Liver (tissue), 9 donors: ENCODE measurements around the gene FBXL2. TPM values are rescaled to one million over a fixed set of nuclear protein-coding genes. Genes with fewer than 3 reads are reported as not detected.

ENCODE experiments used
- DNase-seq: peaks from one replicate; pipeline ENCODE4 v3.0.0-alpha.2; 2017; ENCODE audit warnings: low spot score
- H3K27ac ChIP-seq, 2 donors: one replicate each; pipeline ENCODE4 v1.7.0; 2013; ENCODE audit warnings: inconsistent platforms in 2 of 2, low read length in 2 of 2, control low read depth in 1 of 2, low read depth in 1 of 2, mild to moderate bottlenecking in 1 of 2
- H3K27me3 ChIP-seq, 4 donors: one replicate each; pipeline versions ENCODE4 v1.6.1 to v1.7.0; 2013; ENCODE audit warnings: low read length in 3 of 4, inconsistent platforms in 1 of 4, mild to moderate bottlenecking in 1 of 4, moderate library complexity in 1 of 4; ENCODE audit not compliant: control insufficient read depth in 4 of 4, insufficient read depth in 4 of 4
- H3K36me3 ChIP-seq, 4 donors: one replicate each; pipeline versions ENCODE4 v1.6.1 to v1.7.0; 2013; ENCODE audit warnings: low read length in 3 of 4, mild to moderate bottlenecking in 3 of 4, low read depth in 1 of 4, moderate library complexity in 1 of 4; ENCODE audit not compliant: control insufficient read depth in 4 of 4, insufficient read depth in 3 of 4
- H3K4me1 ChIP-seq, 4 donors: one replicate each; pipeline versions ENCODE4 v1.6.1 to v1.7.0; 2013; ENCODE audit warnings: low read length in 3 of 4, mild to moderate bottlenecking in 3 of 4, moderate library complexity in 1 of 4; ENCODE audit not compliant: control insufficient read depth in 4 of 4, insufficient read depth in 4 of 4
- H3K4me3 ChIP-seq, 3 donors: one replicate each; pipeline versions ENCODE4 v1.6.1 to v1.7.0; 2013; ENCODE audit warnings: low read length in 3 of 3, control low read depth in 1 of 3, low read depth in 1 of 3, mild to moderate bottlenecking in 1 of 3
- H3K9ac ChIP-seq, 2 donors: one replicate each; pipeline ENCODE4 v1.7.0; 2013; ENCODE audit warnings: low read length in 2 of 2, mild to moderate bottlenecking in 2 of 2, moderate library complexity in 2 of 2, control low read depth in 1 of 2, low read depth in 1 of 2
- H3K9me3 ChIP-seq, 4 donors: one replicate each; pipeline versions ENCODE4 v1.6.1 to v1.7.0; 2013; ENCODE audit warnings: low read length in 3 of 4; ENCODE audit not compliant: control insufficient read depth in 4 of 4
- ATF3 ChIP-seq: IDR thresholded peaks from 2 replicates; pipeline ENCODE4 v1.6.1; 2016; ENCODE audit warnings: antibody characterized with exemption
- EGR1 ChIP-seq, 2 donors: IDR thresholded peaks; 2 replicates each; pipeline ENCODE4 v1.6.1; 2016 to 2018; ENCODE audit warnings: antibody characterized with exemption in 2 of 2, low read depth in 2 of 2
- FOXA1 ChIP-seq: IDR thresholded peaks from 2 replicates; pipeline ENCODE4 v1.6.1; 2016; ENCODE audit warnings: antibody characterized with exemption
- GABPA ChIP-seq, 2 donors: IDR thresholded peaks in 1 of 2; conservative IDR thresholded peaks in 1 of 2; 2 replicates each; pipeline ENCODE4 v1.6.1; 2016; ENCODE audit warnings: antibody characterized with exemption in 2 of 2, mild to moderate bottlenecking in 1 of 2, moderate library complexity in 1 of 2
- HNF4A ChIP-seq, 2 donors: conservative IDR thresholded peaks; 2 replicates each; pipeline ENCODE4 v1.6.1; 2016; ENCODE audit warnings: antibody characterized with exemption in 2 of 2, mild to moderate bottlenecking in 2 of 2
- HNF4G ChIP-seq: IDR thresholded peaks from 2 replicates; pipeline ENCODE4 v1.6.1; 2016; ENCODE audit warnings: antibody characterized with exemption
- JUND ChIP-seq, 2 donors: IDR thresholded peaks; 2 replicates each; pipeline ENCODE4 v1.6.1; 2016; ENCODE audit warnings: antibody characterized with exemption in 2 of 2
- MAX ChIP-seq: IDR thresholded peaks from 2 replicates; pipeline ENCODE4 v1.6.1; 2016; ENCODE audit warnings: antibody characterized with exemption
- NR2F2 ChIP-seq: IDR thresholded peaks from 2 replicates; pipeline ENCODE4 v1.6.1; 2016; ENCODE audit warnings: antibody characterized with exemption
- RAD21 ChIP-seq, 2 donors: IDR thresholded peaks; 2 replicates each; pipeline ENCODE4 v1.6.1; 2016; ENCODE audit warnings: antibody characterized with exemption in 2 of 2, mild to moderate bottlenecking in 2 of 2
- RXRA ChIP-seq, 2 donors: IDR thresholded peaks; 2 replicates each; pipeline ENCODE4 v1.6.1; 2017 to 2018; ENCODE audit warnings: antibody characterized with exemption in 2 of 2, mild to moderate bottlenecking in 1 of 2
- SP1 ChIP-seq: IDR thresholded peaks from 2 replicates; pipeline ENCODE4 v1.6.1; 2018; ENCODE audit warnings: antibody characterized with exemption, mild to moderate bottlenecking
- TAF1 ChIP-seq: conservative IDR thresholded peaks from 2 replicates; pipeline ENCODE4 v1.6.1; 2016; ENCODE audit warnings: antibody characterized with exemption, mild to moderate bottlenecking
- YY1 ChIP-seq: IDR thresholded peaks from 2 replicates; pipeline ENCODE4 v1.6.1; 2016; ENCODE audit warnings: antibody characterized with exemption, mild to moderate bottlenecking
- ZBTB33 ChIP-seq: IDR thresholded peaks from 2 replicates; pipeline ENCODE4 v1.6.1; 2016; ENCODE audit warnings: antibody characterized with exemption
- WGBS: extraction: QIAGEN DNeasy Blood & Tissue Kit; methylation state at CpG from one replicate; pipeline ENCODE4 v1.1.7; 2013; 5-methylcytosine and 5-hydroxymethylcytosine counted together
- polyA plus RNA-seq, 2 donors: library from polyadenylated mRNA; stranded (reverse) in 1 of 2; unstranded in 1 of 2; fragments of 200-250 nt in 1 of 2; fragments of >200 nt in 1 of 2; fragmentation: Nextera tagmentation in 1 of 2; extraction: Ambion mirVana in 1 of 2; gene quantifications; one replicate each; pipeline versions ENCODE4 v1.2.1 to v1.2.3, GENCODE V29; 2013 to 2015
- total RNA-seq, 2 donors: library from RNA; depleted of rRNA; stranded (reverse); fragments of >200 nt; gene quantifications; one replicate each; pipeline ENCODE4 v1.2.3, GENCODE V29; 2014
- TF ChIP-seq, protein P1 (sequence below): IDR thresholded peaks from 2 replicates; pipeline ENCODE4 v1.6.1; 2016; ENCODE audit warnings: antibody characterized with exemption, mild to moderate bottlenecking
- donor health status: healthy.
- donor health status: healthy.
- donor health status: healthy.
- donor health status: healthy.
- donor health status: healthy.

Gene FBXL2
- total and polyA plus RNA-seq, 4 donors, result 0.24 to 1.3 (median 0.81) TPM

- no peak overlapping the region for H3K4me3 ChIP-seq
- H3K36me3 ChIP-seq, result no peaks in the 10 kb centered on the region
- no peak overlapping the region for H3K27ac ChIP-seq
- no peaks in the 10 kb centered on the region for H3K9me3 ChIP-seq
- no peaks in the 10 kb centered on the region for H3K4me1 ChIP-seq
- TF ChIP-seq HNF4A (conservative IDR thresholded peaks at IDR 0.05), result no peak
- no peak for TF ChIP-seq RXRA (IDR thresholded peaks at IDR 0.05)
- no peak for TF ChIP-seq TAF1
- no peak for TF ChIP-seq ATF3
- no peak for TF ChIP-seq JUND (IDR thresholded peaks at IDR 0.05)
- TF ChIP-seq ZBTB33, result no peak
- TF ChIP-seq MAX, result no peak
- TF ChIP-seq YY1, result no peak
- no peak for TF ChIP-seq HNF4G
- no peak for TF ChIP-seq RAD21 (IDR thresholded peaks at IDR 0.05)
- no peak for TF ChIP-seq NR2F2
- TF ChIP-seq, protein P1, sequence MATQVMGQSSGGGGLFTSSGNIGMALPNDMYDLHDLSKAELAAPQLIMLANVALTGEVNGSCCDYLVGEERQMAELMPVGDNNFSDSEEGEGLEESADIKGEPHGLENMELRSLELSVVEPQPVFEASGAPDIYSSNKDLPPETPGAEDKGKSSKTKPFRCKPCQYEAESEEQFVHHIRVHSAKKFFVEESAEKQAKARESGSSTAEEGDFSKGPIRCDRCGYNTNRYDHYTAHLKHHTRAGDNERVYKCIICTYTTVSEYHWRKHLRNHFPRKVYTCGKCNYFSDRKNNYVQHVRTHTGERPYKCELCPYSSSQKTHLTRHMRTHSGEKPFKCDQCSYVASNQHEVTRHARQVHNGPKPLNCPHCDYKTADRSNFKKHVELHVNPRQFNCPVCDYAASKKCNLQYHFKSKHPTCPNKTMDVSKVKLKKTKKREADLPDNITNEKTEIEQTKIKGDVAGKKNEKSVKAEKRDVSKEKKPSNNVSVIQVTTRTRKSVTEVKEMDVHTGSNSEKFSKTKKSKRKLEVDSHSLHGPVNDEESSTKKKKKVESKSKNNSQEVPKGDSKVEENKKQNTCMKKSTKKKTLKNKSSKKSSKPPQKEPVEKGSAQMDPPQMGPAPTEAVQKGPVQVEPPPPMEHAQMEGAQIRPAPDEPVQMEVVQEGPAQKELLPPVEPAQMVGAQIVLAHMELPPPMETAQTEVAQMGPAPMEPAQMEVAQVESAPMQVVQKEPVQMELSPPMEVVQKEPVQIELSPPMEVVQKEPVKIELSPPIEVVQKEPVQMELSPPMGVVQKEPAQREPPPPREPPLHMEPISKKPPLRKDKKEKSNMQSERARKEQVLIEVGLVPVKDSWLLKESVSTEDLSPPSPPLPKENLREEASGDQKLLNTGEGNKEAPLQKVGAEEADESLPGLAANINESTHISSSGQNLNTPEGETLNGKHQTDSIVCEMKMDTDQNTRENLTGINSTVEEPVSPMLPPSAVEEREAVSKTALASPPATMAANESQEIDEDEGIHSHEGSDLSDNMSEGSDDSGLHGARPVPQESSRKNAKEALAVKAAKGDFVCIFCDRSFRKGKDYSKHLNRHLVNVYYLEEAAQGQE, result no peak
- no peak for TF ChIP-seq GABPA (IDR thresholded peaks at IDR 0.05 in 1 of 2, conservative IDR thresholded peaks at IDR 0.05 in 1 of 2)
- no peak for DNase-seq
- no peaks in the 10 kb centered on the region for H3K27me3 ChIP-seq
- 79% methylated on average over 10 of the region's 10 CpGs for WGBS
- no peak overlapping the region for H3K9ac ChIP-seq
These were observed 87.4 kb downstream of the FBXL2 start for GRCh38 chr3:33364531-33365128.

DNA sequence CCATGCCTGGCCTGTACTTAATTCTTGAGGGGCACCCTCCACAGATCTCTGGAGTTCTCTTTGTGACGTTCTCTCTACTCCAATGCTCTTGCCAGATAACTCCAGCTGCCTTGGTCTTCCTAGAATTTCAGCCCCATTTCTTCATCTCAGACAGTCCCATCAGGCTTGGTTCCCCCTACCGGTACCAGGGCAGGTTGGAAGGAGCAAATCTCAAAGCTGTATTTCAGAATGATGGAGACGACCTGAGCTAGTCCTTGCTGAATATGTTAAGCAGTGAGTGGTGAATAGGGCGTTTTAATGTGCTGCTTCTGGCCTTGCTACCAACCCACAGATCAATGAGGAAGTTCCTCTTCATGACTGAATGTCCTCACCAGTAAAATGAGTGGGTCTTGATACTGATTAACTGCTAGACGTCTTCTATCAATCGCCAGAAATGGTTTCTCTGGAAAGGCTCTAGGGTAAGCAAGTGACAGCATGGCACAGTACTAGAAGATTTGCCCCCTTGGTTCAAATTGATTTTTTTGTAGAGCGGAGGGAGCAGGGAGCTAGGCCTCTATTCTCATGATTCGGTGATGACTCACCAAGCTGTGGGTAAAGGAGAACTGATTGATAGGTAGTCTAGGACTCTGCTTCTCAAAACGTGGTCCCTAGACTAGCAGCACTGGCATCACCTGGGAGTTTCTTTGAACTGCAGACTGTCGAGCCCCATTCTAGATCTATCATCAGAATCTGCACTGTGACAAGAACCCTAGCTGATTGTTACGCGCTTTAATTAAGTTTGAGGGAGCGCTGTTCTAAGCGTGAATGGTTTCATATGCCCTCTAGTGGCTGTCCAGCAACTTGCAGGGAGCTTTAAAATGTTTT is 95.2 kb downstream of the FBXL2 start:
- WGBS, result 52% methylated on average over 14 of the region's 14 CpGs
- no peak overlapping the region for H3K4me3 ChIP-seq
- DNase-seq, result no peak
- H3K9ac ChIP-seq, result no peak overlapping the region
- H3K27ac ChIP-seq, result no peak overlapping the region
- no peaks in the 10 kb centered on the region for H3K9me3 ChIP-seq
- no peaks in the 10 kb centered on the region for H3K27me3 ChIP-seq
- H3K36me3 ChIP-seq, result no peaks in the 10 kb centered on the region
- peaks cover 0 to 6% (median 2%) of the 10 kb centered on the region in 4 donors for H3K4me1 ChIP-seq
- TF ChIP-seq EGR1 (IDR thresholded peaks at IDR 0.05; ENCODE audit: low read depth in 2 of 2) (no peak), JUND (IDR thresholded peaks at IDR 0.05) (peak in 1 of 2 donors; percentile 40), FOXA1 (no peak), MAX (no peak), SP1 (no peak), YY1 (no peak), RAD21 (IDR thresholded peaks at IDR 0.05) (peak; percentile 93 to 94), GABPA (IDR thresholded peaks at IDR 0.05 in 1 of 2, conservative IDR thresholded peaks at IDR 0.05 in 1 of 2) (no peak), HNF4A (conservative IDR thresholded peaks at IDR 0.05) (no peak), ZBTB33 (no peak), RXRA (IDR thresholded peaks at IDR 0.05) (no peak)
- TF ChIP-seq, protein P1, result no peak
